GM21576 (cell line): ENCODE data around the gene HMOX2.

Experiments
- ATAC-seq: cut with Tn5 transposase; IDR thresholded peaks from one replicate; pipeline ENCODE4 v1.9.1; 2021; ENCODE audit warnings: mild to moderate bottlenecking, moderate library complexity; ENCODE audit not compliant: unreplicated experiment

HMOX2 gene

GRCh38 chr16:4550591-4550990, 74.4 kb downstream of the HMOX2 start:
- ATAC-seq: no peak

DNA sequence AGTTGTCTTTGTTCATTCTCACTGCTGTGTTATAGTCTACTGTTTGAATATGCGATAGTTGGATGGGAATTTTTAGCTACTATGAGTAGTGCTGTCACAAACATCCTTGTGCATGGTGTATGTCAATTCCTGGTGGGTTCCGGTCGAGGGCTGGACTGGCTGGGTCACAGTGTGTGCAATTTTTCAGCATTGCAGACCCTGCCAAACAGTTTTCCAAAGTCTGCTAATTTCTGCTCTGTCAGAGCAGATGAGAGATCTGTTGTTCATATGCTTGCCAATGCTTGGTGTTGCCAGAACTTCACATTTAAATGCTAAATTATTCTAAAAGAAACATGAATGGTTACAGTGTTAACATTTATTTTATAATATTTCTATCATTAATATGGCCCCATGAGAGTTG, 76.3 kb downstream of the HMOX2 start:
- no peak for ATAC-seq

DNA sequence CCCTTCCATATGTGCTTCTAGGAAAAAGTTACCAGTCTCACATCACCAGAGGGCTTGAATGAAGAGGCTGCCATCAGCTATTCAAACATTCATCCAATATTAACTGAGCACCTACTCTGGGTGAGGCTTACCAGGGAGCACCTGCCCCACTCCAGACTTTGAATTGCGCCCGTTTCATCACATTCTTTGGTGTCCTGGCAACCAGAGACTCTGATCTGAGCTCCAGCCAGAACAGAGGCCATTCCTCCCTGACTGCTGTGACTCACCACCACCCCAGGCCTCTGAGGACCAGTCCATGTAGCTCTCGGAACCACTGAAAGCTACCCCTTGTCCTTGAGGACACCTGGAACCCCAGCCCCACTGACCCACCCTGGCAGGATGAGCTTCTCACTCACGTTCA, 79.9 kb downstream of the HMOX2 start, which contains the start of gene C16orf96:
TSS of gene C16orf96 (plus strand) at position 229 of the 400 bp plus-strand sequence. CDS start at position 379, 150 bp downstream.
- ATAC-seq: no peak

- no peak for ATAC-seq
These were observed 80.4 kb downstream of the HMOX2 start for GRCh38 chr16:4556580-4556979.

DNA sequence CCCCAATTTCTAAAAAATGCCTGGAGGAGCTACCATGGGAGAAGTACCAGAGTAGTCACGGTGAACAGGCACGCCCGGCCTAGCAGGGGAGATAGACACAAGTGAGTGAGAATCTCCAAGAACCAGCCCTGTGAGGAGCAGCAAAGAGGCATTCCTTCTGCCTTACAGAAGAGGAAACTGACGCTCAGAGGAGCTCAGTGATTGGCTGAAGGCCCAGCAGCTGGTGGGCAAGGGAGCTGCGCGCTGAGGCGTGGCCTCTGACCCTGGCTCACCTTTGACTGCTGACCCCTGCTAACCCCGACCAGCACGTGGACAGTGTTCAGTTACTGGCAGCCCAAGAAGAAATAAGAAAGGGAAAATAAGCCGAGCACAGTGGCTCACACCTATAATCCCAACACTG, 81.8 kb downstream of the HMOX2 start:
- ATAC-seq: no peak
